HG03175 (cell line): ENCODE data around the gene BSND.

Experiments
- ATAC-seq: cut with Tn5 transposase; IDR thresholded peaks from one replicate; pipeline ENCODE4 v1.9.1; 2021; ENCODE audit warnings: mild to moderate bottlenecking, moderate library complexity; ENCODE audit not compliant: unreplicated experiment

Gene BSND

GRCh38 chr1:55045430-55045829 lies 46.7 kb downstream of the BSND start:
- no peak for ATAC-seq

GRCh38 chr1:55046871-55047270 lies 48.1 kb downstream of the BSND start:
- ATAC-seq = no peak

DNA sequence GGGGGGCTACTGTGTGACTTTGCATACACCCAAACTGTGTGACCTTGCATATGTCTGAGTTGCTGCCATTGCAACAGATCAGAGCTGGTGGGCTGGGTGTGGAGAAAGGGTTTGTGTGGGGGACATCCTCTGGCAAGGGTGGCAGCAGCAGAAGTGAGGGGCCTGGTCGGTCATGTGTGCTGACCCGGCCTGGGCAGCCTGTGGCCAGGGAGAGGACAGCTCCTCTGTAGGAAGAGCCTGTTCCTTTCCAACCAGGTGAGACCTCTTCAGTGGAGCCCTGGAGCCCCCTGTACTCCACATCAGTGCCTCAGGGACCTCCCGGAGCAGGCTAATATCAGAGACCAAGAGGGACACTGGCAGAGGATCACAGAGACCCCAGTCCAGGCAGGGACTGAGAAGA lies 48.9 kb downstream of the BSND start:
- ATAC-seq = no peak

DNA sequence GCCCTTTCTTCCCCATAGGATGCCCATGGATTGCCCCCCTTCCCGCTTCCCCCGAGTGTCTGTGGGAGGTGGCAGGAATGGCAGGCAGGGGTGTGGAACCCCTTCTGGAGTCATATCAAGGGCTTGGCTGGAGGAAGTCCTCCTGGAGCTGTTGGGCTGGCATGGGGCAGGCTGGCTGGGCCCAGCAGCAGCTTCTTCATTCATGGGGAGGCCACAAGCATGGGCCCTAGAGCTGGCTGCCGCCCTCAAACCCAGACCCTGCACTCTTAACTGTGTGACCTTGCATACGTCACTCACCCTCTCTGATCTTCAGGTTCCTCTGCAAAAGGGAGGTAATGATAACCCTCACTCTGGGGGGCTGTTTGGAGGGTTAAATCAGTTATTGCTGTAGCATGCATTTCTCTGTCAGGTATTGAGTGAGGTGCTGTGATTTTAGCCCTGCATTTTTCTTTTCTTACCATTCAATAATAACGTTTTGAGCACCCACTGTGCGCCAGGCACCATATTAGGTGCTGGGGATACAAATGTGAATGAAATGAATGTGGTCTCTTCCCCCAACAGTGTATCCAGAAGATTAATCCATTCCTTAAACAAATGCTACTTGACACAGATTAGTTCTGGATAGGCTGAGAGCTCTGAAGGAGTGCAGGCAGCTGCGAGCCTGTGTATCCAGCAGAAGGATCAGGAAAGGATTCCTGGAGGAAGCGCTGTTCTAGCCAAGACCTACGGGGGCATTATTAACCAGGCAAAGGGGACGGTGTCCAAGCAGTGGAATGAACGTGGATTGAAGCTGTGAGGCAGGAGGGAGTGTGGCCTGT lies 49.9 kb downstream of the BSND start:
- no peak for ATAC-seq

GRCh38 chr1:55049271-55049913 lies 50.7 kb downstream of the BSND start:
- ATAC-seq = no peak

DNA sequence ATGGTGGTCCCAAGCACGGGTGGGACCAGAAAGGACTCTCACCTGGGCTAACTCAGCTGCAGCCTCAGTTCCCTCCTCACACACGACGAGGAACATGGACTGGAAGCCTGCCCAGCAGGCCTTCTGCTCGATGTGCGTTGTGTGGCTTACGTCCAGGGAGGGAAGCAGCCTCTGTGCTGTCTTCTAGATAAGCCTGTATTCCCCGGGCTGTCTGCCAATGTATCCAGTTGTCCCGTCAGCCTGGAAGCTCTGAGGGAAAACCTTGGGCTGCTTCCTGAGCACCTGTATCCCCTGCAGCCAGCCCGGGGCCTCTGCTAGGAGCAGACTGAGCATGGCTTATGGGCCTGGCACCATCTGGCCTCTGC lies 51.2 kb downstream of the BSND start:
- ATAC-seq = no peak

GRCh38 chr1:55050283-55050682 lies 51.5 kb downstream of the BSND start:
- no peak for ATAC-seq

DNA sequence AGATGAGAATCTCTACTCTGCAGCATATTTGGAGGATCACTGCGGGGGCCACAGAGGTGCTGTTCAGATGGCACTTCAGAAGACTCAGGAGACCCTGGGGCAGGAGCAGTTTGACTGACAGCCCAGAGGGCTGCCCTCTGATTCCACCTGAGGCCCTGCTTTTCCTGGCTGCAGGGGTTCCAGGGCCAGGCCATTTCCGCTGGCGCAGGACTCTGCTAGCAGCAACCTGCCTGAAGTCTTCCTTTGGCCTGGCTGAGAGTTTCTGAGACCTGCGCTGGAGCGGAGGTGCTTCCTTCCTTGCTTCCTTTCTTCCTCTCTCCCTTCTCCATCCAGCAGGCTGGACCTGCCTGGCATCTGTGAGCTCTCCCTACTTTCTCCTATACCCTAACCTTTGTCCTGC lies 52.4 kb downstream of the BSND start:
- no peak for ATAC-seq

DNA sequence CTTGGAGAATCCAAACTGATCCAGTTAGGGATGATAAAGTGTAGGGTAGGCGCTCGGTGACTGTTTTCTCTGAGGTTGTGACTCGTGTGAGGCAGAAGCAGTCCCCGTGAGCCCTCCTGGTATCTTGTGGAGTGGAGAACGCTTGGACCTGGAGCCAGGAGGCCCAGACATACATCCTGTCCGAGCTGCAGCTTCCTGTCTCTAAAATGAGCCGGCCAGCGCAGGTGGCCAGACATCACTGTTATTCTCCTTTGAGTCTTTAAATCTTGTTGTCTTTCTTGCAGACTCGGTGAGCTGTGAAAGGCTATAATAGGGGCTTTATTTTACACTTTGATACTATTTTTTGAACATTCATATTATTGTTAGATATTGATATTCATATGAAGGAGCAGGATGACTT lies 52.9 kb downstream of the BSND start:
- no peak for ATAC-seq

DNA sequence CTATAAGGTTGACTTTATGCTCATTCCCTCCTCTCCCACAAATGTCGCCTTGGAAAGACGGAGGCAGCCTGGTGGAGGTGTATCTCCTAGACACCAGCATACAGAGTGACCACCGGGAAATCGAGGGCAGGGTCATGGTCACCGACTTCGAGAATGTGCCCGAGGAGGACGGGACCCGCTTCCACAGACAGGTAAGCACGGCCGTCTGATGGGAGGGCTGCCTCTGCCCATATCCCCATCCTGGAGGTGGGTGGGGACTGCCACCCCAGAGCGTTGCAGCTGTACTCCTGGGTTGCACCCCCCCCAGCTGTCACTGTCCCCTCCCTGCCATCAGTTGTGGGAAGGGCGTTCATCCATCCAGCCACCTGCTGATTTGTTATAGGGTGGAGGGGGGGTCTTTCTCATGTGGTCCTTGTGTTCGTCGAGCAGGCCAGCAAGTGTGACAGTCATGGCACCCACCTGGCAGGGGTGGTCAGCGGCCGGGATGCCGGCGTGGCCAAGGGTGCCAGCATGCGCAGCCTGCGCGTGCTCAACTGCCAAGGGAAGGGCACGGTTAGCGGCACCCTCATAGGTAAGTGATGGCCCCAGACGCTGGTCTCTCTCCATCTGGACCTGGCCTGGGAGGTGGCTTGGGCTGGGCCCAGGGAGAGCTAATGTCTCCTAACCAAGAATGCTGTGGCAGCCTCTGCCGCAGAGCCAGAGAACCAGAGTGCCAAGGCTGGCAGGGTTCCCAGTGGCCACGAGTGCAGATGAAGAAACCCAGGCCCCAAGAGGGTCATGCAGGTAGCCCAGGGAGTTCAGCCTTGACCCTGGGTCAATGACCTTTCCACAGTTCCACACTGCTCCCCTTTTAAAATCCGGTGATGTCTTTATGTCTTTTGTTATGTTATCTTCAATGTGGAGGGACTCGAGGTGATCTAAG lies 53.7 kb downstream of the BSND start:
- no peak for ATAC-seq

DNA sequence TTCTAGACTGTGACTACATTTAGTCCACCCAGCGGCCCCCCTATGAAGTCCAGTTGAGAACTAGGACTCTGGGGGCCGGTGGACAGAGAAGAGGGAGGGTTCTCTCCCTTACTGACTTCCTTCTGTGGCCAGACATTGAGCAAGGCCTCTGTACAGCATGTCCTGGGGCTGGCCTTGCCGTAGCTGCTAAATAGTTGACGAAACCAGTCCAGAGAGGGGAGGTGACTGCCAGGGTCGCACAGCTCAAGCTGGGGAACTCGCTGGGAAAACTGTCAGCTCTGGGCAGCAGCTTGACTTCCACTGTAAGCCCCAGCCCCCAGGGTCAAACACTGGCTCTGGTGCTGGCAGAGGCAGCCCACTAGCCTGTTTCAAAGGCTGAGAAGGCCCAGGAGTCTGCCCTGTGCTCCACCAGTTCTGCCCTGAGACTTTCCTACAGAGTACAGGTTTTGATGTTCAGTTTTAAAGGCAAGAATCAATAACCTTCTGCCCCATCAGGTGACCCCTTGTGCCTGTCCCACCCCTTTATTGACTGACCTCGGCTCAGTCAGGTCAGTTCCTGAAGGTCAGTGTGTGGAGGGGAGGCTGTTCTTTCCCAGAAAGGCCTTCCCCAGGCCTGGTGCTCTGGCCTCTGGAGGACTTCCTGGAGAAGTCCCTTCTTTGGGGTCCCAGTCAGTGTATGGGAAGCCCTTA lies 54.7 kb downstream of the BSND start:
- ATAC-seq = no peak

- ATAC-seq = no peak
Measured at GRCh38 chr1:55054396-55054795, 55.7 kb downstream of the BSND start.

DNA sequence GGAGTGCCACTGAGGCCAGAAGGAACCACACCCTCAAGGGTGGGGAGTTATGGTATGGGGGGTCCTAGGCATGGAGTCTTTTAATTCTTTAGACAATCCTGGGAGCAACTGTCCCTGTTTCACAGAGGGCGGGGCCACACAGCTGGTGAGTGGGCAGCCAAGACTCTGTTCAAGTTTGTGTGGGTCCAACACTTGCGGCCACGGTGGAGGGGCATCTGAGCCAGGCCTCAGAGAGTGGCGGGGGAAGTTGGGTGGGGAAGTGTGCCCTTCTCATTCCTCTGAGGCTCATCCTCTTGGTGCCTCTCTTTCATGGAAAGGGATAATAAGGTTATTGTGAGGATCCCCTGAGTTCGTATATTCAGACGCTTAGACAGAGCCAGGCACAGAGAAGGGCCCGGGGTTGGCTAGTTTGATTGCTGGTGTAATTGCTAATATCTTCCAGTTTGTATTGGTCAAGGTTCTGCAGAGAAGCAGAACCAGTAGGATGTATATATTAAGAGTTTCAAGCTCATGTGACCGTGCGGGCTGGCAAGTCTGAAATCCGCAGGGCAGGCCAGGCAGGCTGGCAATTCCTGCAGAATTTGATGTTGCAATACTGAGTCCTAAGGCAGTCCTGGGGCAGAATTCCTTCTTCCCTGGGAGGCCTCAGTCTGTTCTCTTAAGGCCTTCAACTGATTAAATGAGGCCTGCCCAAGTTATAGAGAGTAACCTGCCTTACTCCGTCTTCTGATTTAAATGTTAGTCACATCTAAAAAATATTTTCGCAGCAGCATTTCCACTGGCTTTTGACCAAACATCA lies 56.5 kb downstream of the BSND start:
- ATAC-seq = no peak

GRCh38 chr1:55055951-55056631 lies 57.4 kb downstream of the BSND start:
- no peak for ATAC-seq

DNA sequence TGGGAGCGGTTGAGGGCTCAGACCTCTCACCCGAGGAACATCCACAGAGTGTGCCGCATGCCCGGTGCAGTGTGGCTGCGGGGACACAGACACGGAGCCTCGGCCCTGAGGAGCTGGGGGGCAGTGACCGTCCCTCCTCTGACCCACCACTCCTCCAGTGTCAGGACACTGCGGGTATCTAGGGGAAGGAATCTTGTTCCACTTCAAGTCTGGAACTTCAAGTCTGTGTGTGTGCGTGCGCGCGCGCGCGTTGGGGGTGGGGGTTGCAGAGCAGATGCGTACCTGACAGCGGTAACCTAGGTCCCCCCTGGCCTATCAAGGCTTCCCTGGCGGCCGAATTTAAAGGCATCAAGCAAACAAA lies 57.9 kb downstream of the BSND start:
- no peak for ATAC-seq

GRCh38 chr1:55057270-55057955 lies 58.7 kb downstream of the BSND start:
- no peak for ATAC-seq

DNA sequence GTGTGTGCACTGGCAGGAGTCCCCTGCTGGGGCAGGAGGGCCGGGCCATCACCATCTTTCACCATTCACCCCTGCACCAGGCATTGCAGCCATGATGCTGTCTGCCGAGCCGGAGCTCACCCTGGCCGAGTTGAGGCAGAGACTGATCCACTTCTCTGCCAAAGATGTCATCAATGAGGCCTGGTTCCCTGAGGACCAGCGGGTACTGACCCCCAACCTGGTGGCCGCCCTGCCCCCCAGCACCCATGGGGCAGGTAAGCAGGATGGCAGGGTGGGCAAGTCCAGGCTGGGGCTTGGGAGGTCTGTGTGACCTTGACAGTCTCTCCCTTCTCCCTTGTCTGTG lies 59.2 kb downstream of the BSND start:
- no peak for ATAC-seq

DNA sequence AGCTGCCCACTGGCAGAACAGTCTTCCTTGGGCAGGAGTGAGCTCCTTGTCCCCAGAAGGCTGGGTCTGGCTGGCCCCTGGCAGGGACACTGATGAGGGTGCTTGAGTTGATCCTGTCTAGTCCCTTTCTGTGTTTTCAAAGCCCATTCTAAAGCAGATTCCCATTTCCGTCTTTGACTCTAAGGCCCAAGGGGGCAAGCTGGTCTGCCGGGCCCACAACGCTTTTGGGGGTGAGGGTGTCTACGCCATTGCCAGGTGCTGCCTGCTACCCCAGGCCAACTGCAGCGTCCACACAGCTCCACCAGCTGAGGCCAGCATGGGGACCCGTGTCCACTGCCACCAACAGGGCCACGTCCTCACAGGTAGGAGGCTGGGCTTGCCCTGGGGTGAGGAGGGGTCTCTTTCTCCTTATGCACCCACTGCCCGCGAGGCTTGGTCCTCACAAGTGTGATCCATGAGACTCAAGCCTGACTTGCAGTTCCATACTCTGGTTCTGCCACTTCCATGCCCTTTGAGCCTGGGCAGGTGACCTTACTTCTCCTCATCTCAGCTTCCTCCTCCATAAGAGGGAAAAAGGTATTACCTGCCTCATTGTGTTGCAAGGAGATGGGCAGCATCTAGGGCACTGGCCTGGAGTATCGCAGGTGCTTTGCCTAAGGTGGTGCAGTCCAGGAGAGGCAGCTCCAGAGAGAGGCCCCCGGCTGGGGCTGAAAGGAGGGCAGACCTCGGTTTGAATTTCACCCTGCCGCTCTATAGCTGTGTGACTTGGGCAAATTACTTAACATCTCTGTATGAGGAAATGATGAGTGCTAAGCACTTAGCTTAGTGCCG lies 60.8 kb downstream of the BSND start:
- no peak for ATAC-seq
